ENCODE results near the gene CSRP3. TPM values are rescaled to one million over a fixed set of nuclear protein-coding genes. Genes with fewer than 3 reads are reported as not detected.

The CSRP3 gene
- total RNA-seq, 2 experiments from 2014 or later: not detected

DNA sequence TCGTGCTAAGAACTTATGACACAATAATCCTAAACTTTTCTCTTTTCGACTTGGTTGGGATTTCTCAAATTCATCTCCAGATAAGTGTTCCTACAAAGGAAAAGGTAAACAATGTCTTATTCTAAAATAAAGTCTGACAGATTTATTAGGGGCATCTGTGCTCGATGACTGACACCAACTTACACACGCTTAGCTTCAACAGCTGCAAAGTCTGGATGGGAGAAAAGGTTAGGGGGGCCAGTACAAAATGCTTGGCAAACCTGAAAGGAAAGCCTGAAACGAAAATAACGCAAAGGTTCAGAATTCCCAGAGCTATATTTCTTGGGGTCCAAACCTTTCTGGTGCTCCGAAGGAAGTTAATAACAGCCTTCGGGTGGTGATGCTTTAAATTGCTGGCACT, 35.6 kb upstream of the CSRP3 start:
- peaks cover 46% of the 10 kb centered on the region for H3K36me3 Mint-ChIP-seq (ENCODE audit: low read depth)
- peaks cover 17% of the 10 kb centered on the region for H3K27me3 Mint-ChIP-seq
- intact Hi-C loops (cut with micrococcal nuclease): no loop called here
- H3K9me3 Mint-ChIP-seq: no peaks in the 10 kb centered on the region
- H3K27ac Mint-ChIP-seq: no peak overlapping the region
- TF ChIP-seq, protein P1, sequence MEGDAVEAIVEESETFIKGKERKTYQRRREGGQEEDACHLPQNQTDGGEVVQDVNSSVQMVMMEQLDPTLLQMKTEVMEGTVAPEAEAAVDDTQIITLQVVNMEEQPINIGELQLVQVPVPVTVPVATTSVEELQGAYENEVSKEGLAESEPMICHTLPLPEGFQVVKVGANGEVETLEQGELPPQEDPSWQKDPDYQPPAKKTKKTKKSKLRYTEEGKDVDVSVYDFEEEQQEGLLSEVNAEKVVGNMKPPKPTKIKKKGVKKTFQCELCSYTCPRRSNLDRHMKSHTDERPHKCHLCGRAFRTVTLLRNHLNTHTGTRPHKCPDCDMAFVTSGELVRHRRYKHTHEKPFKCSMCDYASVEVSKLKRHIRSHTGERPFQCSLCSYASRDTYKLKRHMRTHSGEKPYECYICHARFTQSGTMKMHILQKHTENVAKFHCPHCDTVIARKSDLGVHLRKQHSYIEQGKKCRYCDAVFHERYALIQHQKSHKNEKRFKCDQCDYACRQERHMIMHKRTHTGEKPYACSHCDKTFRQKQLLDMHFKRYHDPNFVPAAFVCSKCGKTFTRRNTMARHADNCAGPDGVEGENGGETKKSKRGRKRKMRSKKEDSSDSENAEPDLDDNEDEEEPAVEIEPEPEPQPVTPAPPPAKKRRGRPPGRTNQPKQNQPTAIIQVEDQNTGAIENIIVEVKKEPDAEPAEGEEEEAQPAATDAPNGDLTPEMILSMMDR (IDR thresholded peaks at IDR 0.05): no peak
- DNase-seq: no peak
- ATAC-seq: no peak
- CTCF ChIA-PET: no interaction called here
- POLR2A ChIA-PET: interaction anchor here (1.1 kb wide), 1 partner anchor 9 kb away, joined by 3 read pairs; no protein-coding TSS in a partner anchor
- H3K4me3 Mint-ChIP-seq: no peak overlapping the region
- H3K4me1 Mint-ChIP-seq (ENCODE audit: low read depth): peaks cover 6% of the 10 kb centered on the region

DNA sequence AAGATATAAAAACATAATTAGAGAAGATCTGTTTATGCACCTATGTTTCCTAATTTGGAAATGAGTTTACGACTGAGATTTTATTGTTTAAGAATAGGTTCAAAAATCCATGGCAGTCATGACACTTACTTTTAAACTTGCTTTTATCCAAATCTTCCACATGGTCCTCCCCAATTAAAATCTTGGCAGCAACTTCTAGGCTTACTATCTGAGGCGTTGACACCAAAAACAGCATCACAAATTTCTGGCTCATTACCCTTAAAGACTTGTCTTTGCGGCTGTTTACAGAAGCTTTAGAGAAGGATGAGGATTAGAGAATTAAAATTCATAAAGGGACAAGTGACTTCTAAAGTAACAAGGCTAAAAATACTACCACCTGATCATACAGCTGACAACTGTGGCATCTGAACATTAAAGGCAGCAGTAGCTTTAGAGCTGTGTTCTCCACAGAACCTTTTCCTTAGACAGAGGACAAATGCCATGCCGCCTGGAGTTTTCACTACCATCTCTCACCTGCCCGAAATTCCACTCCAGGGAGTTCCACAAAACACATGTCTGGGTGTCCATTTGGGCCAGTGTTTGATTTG, 32.5 kb upstream of the CSRP3 start:
- ATAC-seq (no peak), DNase-seq (no peak)
- peaks cover 61% of the 10 kb centered on the region for H3K36me3 Mint-ChIP-seq (ENCODE audit: low read depth)
- no peaks in the 10 kb centered on the region for H3K4me1 Mint-ChIP-seq (ENCODE audit: low read depth)
- no peak overlapping the region for H3K4me3 Mint-ChIP-seq
- intact Hi-C loops (cut with micrococcal nuclease): no loop called here
- POLR2A ChIA-PET: no interaction called here
- H3K27me3 Mint-ChIP-seq: peaks cover 11% of the 10 kb centered on the region
- CTCF ChIA-PET: no interaction called here
- H3K9me3 Mint-ChIP-seq: no peaks in the 10 kb centered on the region
- H3K27ac Mint-ChIP-seq: no peak overlapping the region
- TF ChIP-seq, protein P1 (IDR thresholded peaks at IDR 0.05): no peak

DNA sequence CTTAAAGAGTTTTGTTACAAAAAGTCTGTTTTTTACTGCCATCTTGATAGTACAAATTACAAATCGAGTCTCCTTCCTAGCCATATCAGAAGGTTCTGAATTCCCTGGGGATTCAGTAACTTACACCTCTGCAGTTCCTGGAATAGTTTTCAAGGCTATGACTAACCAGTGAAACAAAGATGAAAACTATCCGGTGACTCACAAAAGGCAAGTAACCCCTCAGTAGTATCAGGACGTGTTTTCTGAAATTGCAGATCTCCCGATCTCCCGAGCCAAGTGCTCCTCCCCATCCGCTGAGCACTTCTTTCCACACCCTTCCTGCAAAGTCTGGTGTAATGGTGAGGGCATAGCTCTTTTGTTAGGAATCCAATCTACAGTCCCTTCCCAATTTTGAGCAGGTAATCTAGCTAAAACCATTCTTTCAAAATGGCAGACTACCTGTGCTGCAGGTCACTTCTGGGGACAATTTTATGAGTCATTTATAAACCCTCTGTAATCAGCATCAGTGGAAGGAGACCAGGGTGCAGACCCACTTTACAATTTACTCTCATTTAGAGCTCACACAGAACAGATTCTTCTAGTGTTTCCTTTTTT, 31.2 kb upstream of the CSRP3 start:
- H3K27me3 Mint-ChIP-seq: no peaks in the 10 kb centered on the region
- intact Hi-C loops (cut with micrococcal nuclease): no loop called here
- no peaks in the 10 kb centered on the region for H3K9me3 Mint-ChIP-seq
- no peaks in the 10 kb centered on the region for H3K4me1 Mint-ChIP-seq (ENCODE audit: low read depth)
- DNase-seq: no peak
- ATAC-seq: no peak
- H3K36me3 Mint-ChIP-seq (ENCODE audit: low read depth): peaks cover 55% of the 10 kb centered on the region
- no peak overlapping the region for H3K4me3 Mint-ChIP-seq
- POLR2A ChIA-PET: interaction anchor here (1.2 kb wide), 1 partner anchor 9 kb away, joined by 4 read pairs; no protein-coding TSS in a partner anchor
- CTCF ChIA-PET: interaction anchor here (1.1 kb wide), 1 partner anchor 26 kb away, joined by 3 read pairs; no protein-coding TSS in a partner anchor
- no peak overlapping the region for H3K27ac Mint-ChIP-seq
- TF ChIP-seq, protein P1 (IDR thresholded peaks at IDR 0.05): no peak

DNA sequence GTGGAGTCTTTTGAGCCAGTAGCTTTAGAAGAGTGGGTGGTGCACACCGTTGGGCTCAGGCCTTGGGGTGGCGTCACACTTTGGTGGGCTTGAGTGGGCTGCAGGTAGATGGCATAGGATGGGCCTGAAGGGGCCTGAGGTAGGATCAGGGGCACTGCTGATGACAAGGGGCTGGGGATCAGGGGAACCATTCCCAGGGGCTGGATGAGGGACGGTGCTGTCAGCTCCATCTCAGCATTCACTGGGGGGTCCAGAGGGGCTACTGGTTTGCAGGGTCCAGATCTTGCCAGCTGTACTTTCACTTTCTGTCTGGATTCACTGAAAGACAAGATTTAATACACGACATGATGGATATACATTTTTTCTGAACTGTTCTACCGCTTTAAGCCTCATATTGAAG, 27.9 kb upstream of the CSRP3 start:
- Mint-ChIP-seq H3K27ac (no peak overlapping the region), H3K9me3 (no peaks in the 10 kb centered on the region), H3K4me3 (no peak overlapping the region), H3K27me3 (no peaks in the 10 kb centered on the region), H3K36me3 (ENCODE audit: low read depth) (peaks cover 49% of the 10 kb centered on the region), H3K4me1 (ENCODE audit: low read depth) (no peaks in the 10 kb centered on the region)
- POLR2A ChIA-PET: no interaction called here
- TF ChIP-seq, protein P1 (IDR thresholded peaks at IDR 0.05): no peak
- CTCF ChIA-PET: interaction anchor here (1.2 kb wide), 1 partner anchor 159 kb away, joined by 5 read pairs; no protein-coding TSS in a partner anchor
- DNase-seq (no peak), ATAC-seq (no peak)
- intact Hi-C loops (cut with micrococcal nuclease): no loop called here

DNA sequence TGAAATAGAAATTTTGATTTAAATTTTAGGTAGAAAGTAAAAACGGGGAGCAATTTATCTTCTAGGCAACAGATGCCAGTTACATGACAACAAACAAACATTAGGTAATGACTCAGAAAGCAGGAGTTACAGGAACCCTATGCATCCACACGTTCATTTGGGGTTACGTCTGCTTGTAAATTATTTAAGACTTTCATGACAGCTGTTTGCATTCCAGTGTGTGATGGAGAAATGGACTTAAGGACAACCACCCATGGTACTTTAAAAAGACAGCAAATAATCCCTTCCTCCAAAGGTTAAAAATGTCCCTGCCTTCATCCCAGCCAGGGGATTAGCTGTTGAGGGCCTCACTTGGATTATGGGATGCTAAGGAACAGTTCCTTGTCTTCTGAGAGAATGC, 27.2 kb upstream of the CSRP3 start:
- CTCF ChIA-PET: interaction anchor here (0.7 to 1.4 kb wide), 2 partner anchors 152 to 158 kb away, joined by 3 read pairs; no protein-coding TSS in a partner anchor
- H3K36me3 Mint-ChIP-seq (ENCODE audit: low read depth): peaks cover 47% of the 10 kb centered on the region

More for the DNA sequence above, 27.2 kb upstream of the CSRP3 start:
- no peak for ATAC-seq
- Mint-ChIP-seq H3K4me1 (ENCODE audit: low read depth) (no peaks in the 10 kb centered on the region), H3K27me3 (no peaks in the 10 kb centered on the region), H3K4me3 (no peak overlapping the region), H3K27ac (no peak overlapping the region), H3K9me3 (no peaks in the 10 kb centered on the region)
- intact Hi-C loops (cut with micrococcal nuclease): no loop called here
- DNase-seq: no peak
- POLR2A ChIA-PET: no interaction called here
- TF ChIP-seq, protein P1 (IDR thresholded peaks at IDR 0.05): no peak

Data from activated CD8-positive, alpha-beta T cell treated with anti-CD3 and anti-CD28 coated beads for 36 hours (primary cell).